ENCODE data around the gene RAD51B.
"Not testable (repeated sequence)": the region's sequence is repeated elsewhere in the genome, so short reads cannot be mapped to it uniquely, and the experiment has no call there.

Gene RAD51B

GRCh38 chr14:68694516-68695235, 875.1 kb downstream of the RAD51B start:
- no peaks in the 10 kb centered on the region for H3K36me3 Mint-ChIP-seq (ENCODE audit: low read depth)
- no peaks in the 10 kb centered on the region for H3K27me3 Mint-ChIP-seq
- H3K27ac Mint-ChIP-seq, result peak overlapping the region; percentile 62
- no peak overlapping the region for H3K4me3 Mint-ChIP-seq
- peaks cover 35% of the 10 kb centered on the region for H3K4me1 Mint-ChIP-seq (ENCODE audit: low read depth)
- H3K9me3 Mint-ChIP-seq, result no peaks in the 10 kb centered on the region

GRCh38 chr14:68695326-68695768, 875.8 kb downstream of the RAD51B start:
- peaks cover 35% of the 10 kb centered on the region for H3K4me1 Mint-ChIP-seq (ENCODE audit: low read depth)
- peak overlapping the region; percentile 62 for H3K27ac Mint-ChIP-seq
- H3K27me3 Mint-ChIP-seq, result no peaks in the 10 kb centered on the region
- no peak overlapping the region for H3K4me3 Mint-ChIP-seq
- no peaks in the 10 kb centered on the region for H3K36me3 Mint-ChIP-seq (ENCODE audit: low read depth)
- H3K9me3 Mint-ChIP-seq, result no peaks in the 10 kb centered on the region

- H3K27ac Mint-ChIP-seq, result no peak overlapping the region
- H3K4me3 Mint-ChIP-seq, result no peak overlapping the region
Observed at GRCh38 chr14:68695856-68696255, 876.3 kb downstream of the RAD51B start.

GRCh38 chr14:68696266-68696665, 876.7 kb downstream of the RAD51B start:
- no peak overlapping the region for H3K27ac Mint-ChIP-seq

More at GRCh38 chr14:68695856-68696255, 876.3 kb downstream of the RAD51B start:
- Mint-ChIP-seq H3K36me3 (ENCODE audit: low read depth) (no peaks in the 10 kb centered on the region), H3K4me1 (ENCODE audit: low read depth) (peaks cover 35% of the 10 kb centered on the region), H3K27me3 (no peaks in the 10 kb centered on the region), H3K9me3 (no peaks in the 10 kb centered on the region)

GRCh38 chr14:68696721-68697495, 877.3 kb downstream of the RAD51B start:
- H3K36me3 Mint-ChIP-seq (ENCODE audit: low read depth), result no peaks in the 10 kb centered on the region
- peaks cover 35% of the 10 kb centered on the region for H3K4me1 Mint-ChIP-seq (ENCODE audit: low read depth)
- no peaks in the 10 kb centered on the region for H3K27me3 Mint-ChIP-seq

More at GRCh38 chr14:68696266-68696665, 876.7 kb downstream of the RAD51B start:
- no peaks in the 10 kb centered on the region for H3K36me3 Mint-ChIP-seq (ENCODE audit: low read depth)
- no peaks in the 10 kb centered on the region for H3K9me3 Mint-ChIP-seq
- no peak overlapping the region for H3K4me3 Mint-ChIP-seq
- H3K27me3 Mint-ChIP-seq, result no peaks in the 10 kb centered on the region
- H3K4me1 Mint-ChIP-seq (ENCODE audit: low read depth), result peaks cover 35% of the 10 kb centered on the region

GRCh38 chr14:68698773-68699172, 879.2 kb downstream of the RAD51B start:
- not testable (repeated sequence) for H3K9me3 Mint-ChIP-seq; H3K27ac Mint-ChIP-seq; H3K36me3 Mint-ChIP-seq (ENCODE audit: low read depth); H3K27me3 Mint-ChIP-seq; H3K4me3 Mint-ChIP-seq
- H3K4me1 Mint-ChIP-seq (ENCODE audit: low read depth), result peaks cover 35% of the 10 kb centered on the region

More at GRCh38 chr14:68696721-68697495, 877.3 kb downstream of the RAD51B start:
- H3K9me3 Mint-ChIP-seq, result no peaks in the 10 kb centered on the region
- no peak overlapping the region for H3K27ac Mint-ChIP-seq
- no peak overlapping the region for H3K4me3 Mint-ChIP-seq

GRCh38 chr14:68701001-68701741, 881.6 kb downstream of the RAD51B start:
- H3K27ac Mint-ChIP-seq, result no peak overlapping the region
- no peak overlapping the region for H3K4me3 Mint-ChIP-seq

GRCh38 chr14:68702135-68702534, 882.6 kb downstream of the RAD51B start:
- Mint-ChIP-seq H3K36me3 (ENCODE audit: low read depth) (no peaks in the 10 kb centered on the region), H3K27me3 (no peaks in the 10 kb centered on the region), H3K4me3 (no peak overlapping the region), H3K27ac (no peak overlapping the region), H3K4me1 (ENCODE audit: low read depth) (peaks cover 13% of the 10 kb centered on the region), H3K9me3 (no peaks in the 10 kb centered on the region)

More at GRCh38 chr14:68701001-68701741, 881.6 kb downstream of the RAD51B start:
- Mint-ChIP-seq H3K27me3 (no peaks in the 10 kb centered on the region), H3K4me1 (ENCODE audit: low read depth) (peaks cover 13% of the 10 kb centered on the region), H3K9me3 (no peaks in the 10 kb centered on the region), H3K36me3 (ENCODE audit: low read depth) (no peaks in the 10 kb centered on the region)

GRCh38 chr14:68702578-68702977, 883.0 kb downstream of the RAD51B start:
- Mint-ChIP-seq H3K9me3 (no peaks in the 10 kb centered on the region), H3K36me3 (ENCODE audit: low read depth) (no peaks in the 10 kb centered on the region), H3K4me3 (no peak overlapping the region), H3K27me3 (no peaks in the 10 kb centered on the region), H3K27ac (no peak overlapping the region), H3K4me1 (ENCODE audit: low read depth) (peaks cover 13% of the 10 kb centered on the region)

GRCh38 chr14:68703093-68703492, 883.5 kb downstream of the RAD51B start:
- Mint-ChIP-seq H3K27ac (no peak overlapping the region), H3K4me1 (ENCODE audit: low read depth) (peaks cover 13% of the 10 kb centered on the region), H3K27me3 (no peaks in the 10 kb centered on the region), H3K36me3 (ENCODE audit: low read depth) (no peaks in the 10 kb centered on the region), H3K9me3 (no peaks in the 10 kb centered on the region), H3K4me3 (no peak overlapping the region)

- peak overlapping the region; percentile 21 for H3K27ac Mint-ChIP-seq
- no peaks in the 10 kb centered on the region for H3K36me3 Mint-ChIP-seq (ENCODE audit: low read depth)
- H3K4me3 Mint-ChIP-seq, result no peak overlapping the region
- no peaks in the 10 kb centered on the region for H3K9me3 Mint-ChIP-seq
- no peaks in the 10 kb centered on the region for H3K27me3 Mint-ChIP-seq
- peaks cover 13% of the 10 kb centered on the region for H3K4me1 Mint-ChIP-seq (ENCODE audit: low read depth)
Observed at GRCh38 chr14:68704736-68705720, 885.4 kb downstream of the RAD51B start.

GRCh38 chr14:68705741-68706283, 886.2 kb downstream of the RAD51B start:
- Mint-ChIP-seq H3K27ac (no peak overlapping the region), H3K4me3 (no peak overlapping the region)

GRCh38 chr14:68707482-68707881, 887.9 kb downstream of the RAD51B start:
- H3K27me3 Mint-ChIP-seq, result no peaks in the 10 kb centered on the region
- H3K36me3 Mint-ChIP-seq (ENCODE audit: low read depth), result no peaks in the 10 kb centered on the region
- H3K4me3 Mint-ChIP-seq, result no peak overlapping the region
- no peaks in the 10 kb centered on the region for H3K9me3 Mint-ChIP-seq
- no peak overlapping the region for H3K27ac Mint-ChIP-seq
- H3K4me1 Mint-ChIP-seq (ENCODE audit: low read depth), result peaks cover 24% of the 10 kb centered on the region

More at GRCh38 chr14:68705741-68706283, 886.2 kb downstream of the RAD51B start:
- Mint-ChIP-seq H3K27me3 (no peaks in the 10 kb centered on the region), H3K9me3 (no peaks in the 10 kb centered on the region), H3K4me1 (ENCODE audit: low read depth) (peaks cover 13% of the 10 kb centered on the region), H3K36me3 (ENCODE audit: low read depth) (no peaks in the 10 kb centered on the region)

GRCh38 chr14:68708343-68708742, 888.8 kb downstream of the RAD51B start:
- no peaks in the 10 kb centered on the region for H3K9me3 Mint-ChIP-seq
- no peaks in the 10 kb centered on the region for H3K27me3 Mint-ChIP-seq
- H3K36me3 Mint-ChIP-seq (ENCODE audit: low read depth), result no peaks in the 10 kb centered on the region
- H3K27ac Mint-ChIP-seq, result no peak overlapping the region
- H3K4me1 Mint-ChIP-seq (ENCODE audit: low read depth), result peaks cover 24% of the 10 kb centered on the region
- no peak overlapping the region for H3K4me3 Mint-ChIP-seq

Measured in stimulated activated naive CD8-positive, alpha-beta T cell treated with anti-CD3 and anti-CD28 coated beads, Interleukin-15, Interleukin-2, amounts not matched to agents 100 ng/mL and 50 ng/mL, for 24 hours (primary cell).